Activated CD4-positive, alpha-beta T cell treated with anti-CD3 and anti-CD28 coated beads, Interleukin-2, Interleukin-6, amounts not matched to agents 100 ng/mL and 50 ng/mL, durations not matched to agents 16 hours and 8 hours (primary cell): Measurements from ENCODE around the gene IL2RA.
"Not testable (repeated sequence)": the region's sequence is repeated elsewhere in the genome, so short reads cannot be mapped to it uniquely, and the experiment has no call there.

Source experiments
- DNase-seq: peaks from one replicate; pipeline ENCODE4 v3.0.0-alpha.2; 2020

The IL2RA gene

GRCh38 chr10:6062101-6062771 is at the start of gene IL2RA:
TSS of gene IL2RA (minus strand) at chr10:6062367. CDS start at chr10:6062151, 216 bp downstream.
- DNase-seq = peak; percentile 90

GRCh38 chr10:6110136-6110535 is 48.0 kb upstream of the IL2RA start:
- DNase-seq = no peak

GRCh38 chr10:6109444-6109775 is 47.2 kb upstream of the IL2RA start:
- no peak for DNase-seq

GRCh38 chr10:6108631-6109443 is 46.7 kb upstream of the IL2RA start:
- peak; percentile 58 for DNase-seq

GRCh38 chr10:6108072-6108471 is 45.9 kb upstream of the IL2RA start:
- DNase-seq = no peak

GRCh38 chr10:6107616-6108015 is 45.4 kb upstream of the IL2RA start:
- not testable (repeated sequence) for DNase-seq

- DNase-seq = no peak
Measured at GRCh38 chr10:6103591-6103990, 41.4 kb upstream of the IL2RA start.

GRCh38 chr10:6102128-6102527 is 40.0 kb upstream of the IL2RA start:
- no peak for DNase-seq

GRCh38 chr10:6101181-6101580 is 39.0 kb upstream of the IL2RA start:
- no peak for DNase-seq

GRCh38 chr10:6100370-6100769 is 38.2 kb upstream of the IL2RA start:
- no peak for DNase-seq

GRCh38 chr10:6098156-6098555 is 36.0 kb upstream of the IL2RA start:
- no peak for DNase-seq

- DNase-seq = no peak
Measured at GRCh38 chr10:6097063-6097462, 34.9 kb upstream of the IL2RA start.

- DNase-seq = no peak
Measured at GRCh38 chr10:6095810-6096570, 33.8 kb upstream of the IL2RA start.

GRCh38 chr10:6092731-6093130 is 30.6 kb upstream of the IL2RA start:
- no peak for DNase-seq

- peak; percentile 54 for DNase-seq
Measured at GRCh38 chr10:6091630-6092029, 29.5 kb upstream of the IL2RA start.

- DNase-seq = peak; percentile 35
Measured at GRCh38 chr10:6089334-6090219, 27.4 kb upstream of the IL2RA start.

- DNase-seq = peak; percentile 98
Measured at GRCh38 chr10:6088721-6089333, 26.7 kb upstream of the IL2RA start, which contains the start of gene RBM17. TSS of gene RBM17 (plus strand) at chr10:6089034. CDS start at chr10:6097066, 8,032 bp downstream.

- peak; percentile 93 for DNase-seq
Measured at GRCh38 chr10:6086375-6087233, 24.4 kb upstream of the IL2RA start.

GRCh38 chr10:6083523-6084475 is 21.6 kb upstream of the IL2RA start:
- DNase-seq = peak; percentile 97
